Measurements from ENCODE around the gene KIF13A. TPM values are rescaled to one million over a fixed set of nuclear protein-coding genes. Genes with fewer than 3 reads are reported as not detected.
"Not testable (repeated sequence)": the region's sequence is repeated elsewhere in the genome, so short reads cannot be mapped to it uniquely, and the experiment has no call there.

The KIF13A gene
- total RNA-seq, 1 donor from 2014 or later = 16.7 TPM

GRCh38 chr6:17878734-17879133 is 108.7 kb downstream of the KIF13A start:
- DNase-seq (ENCODE audit: low spot score) = no peak
- ATAC-seq = peak; percentile 75

DNA sequence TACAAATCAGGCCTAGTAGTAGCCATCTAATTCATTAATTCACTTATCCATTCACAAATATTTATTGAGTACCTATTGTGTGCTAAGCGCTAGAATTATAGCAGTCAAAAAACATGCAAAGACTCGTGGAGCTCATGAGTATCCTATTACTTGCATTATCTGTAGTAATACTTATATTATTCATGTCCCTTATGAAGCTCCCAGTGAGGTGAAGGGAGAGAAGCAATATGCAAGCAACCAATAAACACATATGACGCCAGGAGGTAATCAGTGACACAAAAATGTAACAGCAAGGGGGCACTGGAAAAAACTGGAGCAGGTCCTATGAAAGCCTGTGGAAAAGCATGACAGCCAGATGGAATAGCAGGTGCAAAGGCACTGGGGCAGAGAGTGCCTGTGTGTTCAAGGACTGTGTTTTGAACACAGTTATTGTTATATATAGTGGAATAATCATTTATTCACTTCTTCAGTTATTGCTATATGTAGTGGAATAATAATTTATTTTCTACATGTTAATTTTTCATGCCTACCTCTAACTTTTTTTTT is 109.5 kb downstream of the KIF13A start:
- no peak for ATAC-seq
- no peak for DNase-seq (ENCODE audit: low spot score)

DNA sequence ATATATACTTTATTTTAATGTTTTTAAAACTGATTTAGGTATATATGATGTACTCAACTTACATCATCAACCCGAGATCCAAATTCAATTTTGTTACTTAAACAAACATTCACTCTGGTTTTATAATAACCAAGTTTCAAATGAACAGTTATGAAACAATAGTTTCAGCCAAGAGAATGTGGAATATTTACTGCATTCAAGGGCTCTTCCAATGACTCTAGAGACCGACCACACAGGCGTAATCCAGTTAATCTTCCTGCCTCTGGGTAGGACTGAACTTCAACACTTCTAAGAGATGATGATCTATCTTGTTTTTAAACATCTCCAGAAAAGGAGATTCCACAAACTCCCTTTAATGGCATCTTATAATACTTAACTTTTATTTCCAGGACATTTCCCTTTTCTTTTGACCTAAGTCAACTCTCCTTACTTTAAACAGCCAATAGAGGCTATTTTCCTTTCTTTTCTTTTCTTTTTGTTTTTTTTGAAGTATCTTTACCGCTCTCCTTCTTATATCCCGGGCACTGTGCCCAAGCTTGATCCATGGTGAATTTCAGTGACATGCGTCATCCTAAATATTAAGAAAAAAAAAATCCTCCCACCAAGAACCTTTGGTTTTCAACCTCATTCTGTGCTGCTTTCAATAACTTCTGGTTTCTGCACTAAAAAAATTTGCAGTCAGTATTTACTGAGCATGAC is 110.1 kb downstream of the KIF13A start:
- DNase-seq (ENCODE audit: low spot score) = no peak
- ATAC-seq = no peak

DNA sequence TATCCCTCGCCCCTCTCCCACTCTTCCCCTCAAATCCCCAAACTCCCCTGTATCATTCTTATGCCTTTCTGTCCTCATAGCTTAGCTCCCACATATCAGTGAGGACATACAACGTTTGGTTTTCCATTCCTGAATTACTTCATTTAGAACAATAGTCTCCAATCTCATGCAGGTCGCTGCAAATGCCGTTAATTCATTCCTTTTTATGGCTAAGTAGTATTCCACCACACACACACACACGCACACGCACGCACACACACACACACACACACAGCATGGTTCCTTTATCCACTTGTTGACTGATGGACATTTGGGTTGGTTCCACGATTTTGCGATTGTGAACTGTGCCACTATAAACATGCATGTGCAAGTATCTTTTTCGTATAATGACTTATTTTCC is 112.7 kb downstream of the KIF13A start:
- DNase-seq (ENCODE audit: low spot score) (no peak), ATAC-seq (no peak)

DNA sequence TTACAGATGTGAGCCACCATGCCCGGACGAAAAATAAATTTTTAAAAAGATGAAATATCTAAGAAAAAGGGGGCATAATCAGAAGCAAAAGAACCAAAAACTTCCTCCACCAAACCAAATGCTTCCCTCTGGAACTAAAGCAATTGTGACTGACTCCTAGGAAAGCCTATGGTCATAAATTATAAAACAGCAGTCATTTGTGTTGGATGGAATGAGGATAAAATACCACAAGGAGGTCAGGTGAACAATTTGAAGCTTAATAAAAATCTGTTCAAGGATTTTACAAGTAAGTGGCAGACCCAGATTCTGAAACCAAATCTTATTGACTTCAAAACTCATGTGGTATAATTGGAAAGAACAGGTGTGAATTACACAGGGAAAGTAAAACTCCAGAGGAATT is 114.5 kb downstream of the KIF13A start:
- no peak for DNase-seq (ENCODE audit: low spot score)
- ATAC-seq = no peak

GRCh38 chr6:17871836-17872235 is 115.6 kb downstream of the KIF13A start:
- DNase-seq (ENCODE audit: low spot score) (no peak), ATAC-seq (no peak)

GRCh38 chr6:17871189-17871519 is 116.3 kb downstream of the KIF13A start:
- no peak for ATAC-seq
- DNase-seq (ENCODE audit: low spot score) = no peak

GRCh38 chr6:17870300-17871188 is 116.9 kb downstream of the KIF13A start:
- DNase-seq (ENCODE audit: low spot score) = no peak
- ATAC-seq = no peak

- DNase-seq (ENCODE audit: low spot score) = no peak
- ATAC-seq = no peak
Measured at GRCh38 chr6:17869753-17870050, 117.7 kb downstream of the KIF13A start.

- DNase-seq (ENCODE audit: low spot score) = no peak
- no peak for ATAC-seq
Measured at GRCh38 chr6:17869010-17869752, 118.3 kb downstream of the KIF13A start.

GRCh38 chr6:17867880-17868279 is 119.6 kb downstream of the KIF13A start:
- ATAC-seq = peak; percentile 61

GRCh38 chr6:17866876-17867444 is 120.5 kb downstream of the KIF13A start:
- ATAC-seq = no peak
- DNase-seq (ENCODE audit: low spot score) = no peak

More at GRCh38 chr6:17867880-17868279, 119.6 kb downstream of the KIF13A start:
- no peak for DNase-seq (ENCODE audit: low spot score)

- DNase-seq (ENCODE audit: low spot score) = no peak
- ATAC-seq = no peak
Measured at GRCh38 chr6:17865798-17866725, 121.4 kb downstream of the KIF13A start.

GRCh38 chr6:17865243-17865642 is 122.2 kb downstream of the KIF13A start:
- DNase-seq (ENCODE audit: low spot score) (no peak), ATAC-seq (peak; percentile 44)

DNA sequence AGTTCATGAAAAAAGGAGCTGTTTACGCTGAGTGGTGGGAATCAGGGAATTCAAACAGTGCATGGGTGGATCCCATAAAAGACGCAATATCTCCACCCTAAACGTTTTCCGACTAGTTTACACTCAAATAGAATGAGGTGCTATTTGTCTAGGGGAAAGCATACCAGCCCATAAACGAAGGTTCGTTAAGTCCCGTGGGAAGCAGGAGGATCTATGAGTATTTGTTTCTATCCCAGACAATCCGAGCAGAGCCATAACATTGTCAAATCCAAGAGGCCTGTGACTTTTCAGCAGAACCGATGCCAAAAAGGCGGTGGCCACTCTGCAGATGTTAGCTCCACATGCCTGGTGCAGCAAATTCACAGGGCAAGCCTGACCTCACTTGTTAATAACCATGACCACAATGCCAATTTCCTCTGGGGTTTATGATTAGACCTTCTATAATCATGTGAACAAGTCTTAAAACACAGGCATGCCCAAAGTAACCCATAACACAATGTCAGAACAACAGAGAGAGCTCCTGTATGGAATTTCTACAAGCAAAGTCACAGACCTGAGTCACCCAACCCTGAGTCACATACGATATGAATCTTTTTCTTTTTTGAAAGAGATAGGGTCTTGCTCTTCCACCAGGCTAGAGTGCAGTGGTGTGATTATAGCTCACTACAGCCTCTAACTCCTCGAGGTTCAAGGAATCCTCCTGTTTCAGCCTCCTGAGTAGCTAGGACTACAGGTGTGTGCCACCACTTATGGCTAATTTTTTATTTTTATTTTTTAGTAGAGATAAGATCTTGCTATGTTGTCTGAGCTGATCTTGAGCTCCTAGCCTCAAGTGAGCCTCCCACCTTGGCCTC is 123.3 kb downstream of the KIF13A start:
- DNase-seq (ENCODE audit: low spot score) (no peak), ATAC-seq (no peak)

- ATAC-seq = no peak
- DNase-seq (ENCODE audit: low spot score) = no peak
Measured at GRCh38 chr6:17861361-17861760, 126.1 kb downstream of the KIF13A start.

GRCh38 chr6:17859846-17860245 is 127.6 kb downstream of the KIF13A start:
- DNase-seq (ENCODE audit: low spot score) (no peak), ATAC-seq (no peak)

DNA sequence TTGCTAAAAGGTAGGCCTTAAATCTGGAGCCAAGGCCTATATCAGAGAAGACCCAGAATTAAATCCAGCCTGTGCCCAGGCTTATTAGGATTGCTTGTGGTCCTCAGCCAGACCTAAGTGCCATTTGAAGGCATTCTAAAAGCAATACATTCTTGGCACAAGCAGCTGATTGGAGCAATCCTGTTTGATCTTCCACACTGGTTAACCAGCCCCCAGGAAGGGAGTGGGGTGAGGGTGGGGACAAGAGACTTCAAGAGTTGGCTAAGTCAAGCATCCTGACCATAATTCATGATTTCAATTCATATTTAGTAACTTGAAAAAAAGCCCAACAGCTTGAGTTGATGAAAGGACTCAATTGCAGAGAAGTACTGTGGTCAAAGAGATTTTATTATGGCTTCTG is 128.9 kb downstream of the KIF13A start:
- ATAC-seq (no peak), DNase-seq (ENCODE audit: low spot score) (no peak)

- not testable (repeated sequence) for DNase-seq (ENCODE audit: low spot score); ATAC-seq
Measured at GRCh38 chr6:17857188-17857587, 130.2 kb downstream of the KIF13A start.

Measured in left lobe of liver (tissue), 2 donors.